MM.1S (cell line): ENCODE results near the gene CYTL1.

ENCODE experiments used
- CTCF ChIP-seq: fragments of 300-600 bp; sonication (generic); IDR thresholded peaks from 2 replicates; pipeline ENCODE4 v1.5.1; 2016; ENCODE audit warnings: antibody characterized with exemption, low read length, mixed read lengths
- EZH2 ChIP-seq: fragments of 300-600 bp; sonication (generic); optimal IDR thresholded peaks from 2 replicates; pipeline ENCODE3; 2017; ENCODE audit warnings: low read depth, mild to moderate bottlenecking, antibody characterized with exemption, low read length, mixed read lengths
- EZH2phosphoT487 ChIP-seq: fragments of 300-600 bp; sonication (generic); IDR thresholded peaks from 2 replicates; pipeline ENCODE4 v1.6.1; 2018; ENCODE audit warnings: antibody characterized with exemption, low read length

GRCh38 chr4:5066101-5066500 is 46.8 kb upstream of the CYTL1 start:
- no peak for TF ChIP-seq CTCF
- TF ChIP-seq EZH2phosphoT487 = no peak
- TF ChIP-seq EZH2 = no peak
